ENCODE data around the gene KLK13. TPM values are rescaled to one million over a fixed set of nuclear protein-coding genes. Genes with fewer than 3 reads are reported as not detected.

The KLK13 gene
- total and polyA plus RNA-seq, 2 of the 13 experiments (the other 11 are each of a cell fraction or from before 2014, with no cell fraction given): 0.09 TPM; not detected in 1

GRCh38 chr19:51076631-51077213, 11.8 kb upstream of the KLK13 start:
- DNase-seq (ENCODE audit: low spot score): no peak
- H2AFZ ChIP-seq (ENCODE audit: low read length): no peak overlapping the region
- no peaks in the 10 kb centered on the region for H4K20me1 ChIP-seq (ENCODE audit: insufficient read depth, low read length)
- peaks cover 11% of the 10 kb centered on the region; the same call in 1 of the 2 replicates for H3K9me3 ChIP-seq (ENCODE audit: low read length)
- intact Hi-C loops (cut with micrococcal nuclease; ENCODE audit: unreplicated experiment) (no loop called here), in situ Hi-C loops (cut with HindIII; ENCODE audit: extremely low pct_ligation_motif_present, low pct_unique_long_range_greater_than_20kb) (loop anchor here (25.0 kb wide), 1 partner anchor 139 kb away; no protein-coding TSS in a partner anchor)
- H3K36me3 ChIP-seq (replicated peaks in 1 of 2; ENCODE audit: control insufficient read depth in 1 of 2, insufficient read depth in 2 of 2, low read length in 2 of 2): no peaks in the 10 kb centered on the region
- no peaks in the 10 kb centered on the region for H3K4me1 ChIP-seq (ENCODE audit: insufficient read depth, low read length)
- H3K79me2 ChIP-seq (ENCODE audit: insufficient read depth, low read length): no peaks in the 10 kb centered on the region
- no TSS peak for BruUV-seq (replicated peaks)
- CTCF ChIA-PET (ENCODE audit: low intra/inter-chr PET ratio, low total read pairs): no interaction called here
- H3K4me3 ChIP-seq (replicated peaks in 1 of 3; ENCODE audit: insufficient read depth in 1 of 3, low read depth in 2 of 3, low read length in 3 of 3): no peak overlapping the region
- FAIRE-seq: no peak
- ATAC-seq: no peak
- H3K9ac ChIP-seq (ENCODE audit: insufficient read depth, low read depth, low read length): no peak overlapping the region
- no peak overlapping the region for H3K27ac ChIP-seq (ENCODE audit: extremely low read length, insufficient read depth, low read length)
- 54% methylated on average over 14 of the region's 14 CpGs for WGBS (ENCODE audit: low lambda C conversion rate)
- peaks cover 0 to 10% of the 10 kb centered on the region in 2 experiments; a peak in 4 of 5 replicates for H3K27me3 ChIP-seq (ENCODE audit: control insufficient read depth in 1 of 2, insufficient read depth in 2 of 2, low read length in 2 of 2)
- POLR2A ChIA-PET: no interaction called here
- TF ChIP-seq ZNF839 (CRISPR knock-in tag; IDR thresholded peaks at IDR 0.05; ENCODE audit: borderline replicate concordance): no peak
- no peak for TF ChIP-seq NAIF1 (CRISPR knock-in tag; IDR thresholded peaks at IDR 0.05; ENCODE audit: borderline replicate concordance)
- TF ChIP-seq ZNF660 (CRISPR knock-in tag; IDR thresholded peaks at IDR 0.05; ENCODE audit: borderline replicate concordance, low read depth): no peak
- no peak for TF ChIP-seq SRF (IDR thresholded peaks at IDR 0.05; ENCODE audit: low read depth, low read length)
- no peak for TF ChIP-seq PHF8 (CRISPR knock-in tag; IDR thresholded peaks at IDR 0.05)
- TF ChIP-seq RNF219 (CRISPR knock-in tag; IDR thresholded peaks at IDR 0.05): no peak
- TF ChIP-seq IKZF1 (IDR thresholded peaks at IDR 0.05): no peak
- no peak for TF ChIP-seq AKNA (CRISPR knock-in tag; IDR thresholded peaks at IDR 0.05; ENCODE audit: borderline replicate concordance)
- no peak for TF ChIP-seq CHD4 (IDR thresholded peaks at IDR 0.05; ENCODE audit: borderline replicate concordance, low read length)
- TF ChIP-seq ZNF274 (CRISPR knock-in tag; IDR thresholded peaks at IDR 0.05): no peak
- no peak overlapping the region for H3K4me2 ChIP-seq (ENCODE audit: low read depth, low read length)
